ENCODE measurements around the gene IRAK3. TPM values are rescaled to one million over a fixed set of nuclear protein-coding genes. Genes with fewer than 3 reads are reported as not detected.

The IRAK3 gene
- total RNA-seq, 1 experiment from 2014 or later = 2.4 TPM

DNA sequence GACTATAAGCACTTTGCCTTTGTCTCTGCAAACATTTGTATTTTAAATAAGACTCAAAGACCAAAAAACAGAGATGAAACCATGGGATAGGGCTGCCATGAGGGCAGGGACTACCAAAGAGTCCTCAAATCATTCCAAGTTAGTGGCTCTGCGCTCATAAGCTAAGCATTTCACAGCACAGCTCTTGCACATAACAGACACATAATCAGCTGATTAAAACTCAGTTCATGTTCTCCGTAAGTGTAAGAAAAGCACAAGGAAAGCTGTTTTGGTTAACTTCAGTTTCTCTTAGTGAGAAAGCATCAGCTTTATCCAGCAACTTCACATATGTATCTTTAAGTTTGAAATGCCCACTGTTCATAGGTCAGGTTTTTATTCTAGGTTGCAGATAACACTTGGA lies 54.9 kb downstream of the IRAK3 start:
- H3K27me3 ChIP-seq (ENCODE audit: control insufficient read depth, insufficient read depth, low read length) = no peaks in the 10 kb centered on the region
- no TSS peak for BruUV-seq (replicated peaks)
- ChIA-PET POLR2A (no interaction called here), CTCF (interaction anchor here (0.6 kb wide), 1 partner anchor 14 kb away, joined by 3 read pairs; no protein-coding TSS in a partner anchor)
- TF ChIP-seq POLR2AphosphoS5 (IDR thresholded peaks at IDR 0.05; ENCODE audit: low read depth, low read length) = no peak
- TF ChIP-seq, protein P1, sequence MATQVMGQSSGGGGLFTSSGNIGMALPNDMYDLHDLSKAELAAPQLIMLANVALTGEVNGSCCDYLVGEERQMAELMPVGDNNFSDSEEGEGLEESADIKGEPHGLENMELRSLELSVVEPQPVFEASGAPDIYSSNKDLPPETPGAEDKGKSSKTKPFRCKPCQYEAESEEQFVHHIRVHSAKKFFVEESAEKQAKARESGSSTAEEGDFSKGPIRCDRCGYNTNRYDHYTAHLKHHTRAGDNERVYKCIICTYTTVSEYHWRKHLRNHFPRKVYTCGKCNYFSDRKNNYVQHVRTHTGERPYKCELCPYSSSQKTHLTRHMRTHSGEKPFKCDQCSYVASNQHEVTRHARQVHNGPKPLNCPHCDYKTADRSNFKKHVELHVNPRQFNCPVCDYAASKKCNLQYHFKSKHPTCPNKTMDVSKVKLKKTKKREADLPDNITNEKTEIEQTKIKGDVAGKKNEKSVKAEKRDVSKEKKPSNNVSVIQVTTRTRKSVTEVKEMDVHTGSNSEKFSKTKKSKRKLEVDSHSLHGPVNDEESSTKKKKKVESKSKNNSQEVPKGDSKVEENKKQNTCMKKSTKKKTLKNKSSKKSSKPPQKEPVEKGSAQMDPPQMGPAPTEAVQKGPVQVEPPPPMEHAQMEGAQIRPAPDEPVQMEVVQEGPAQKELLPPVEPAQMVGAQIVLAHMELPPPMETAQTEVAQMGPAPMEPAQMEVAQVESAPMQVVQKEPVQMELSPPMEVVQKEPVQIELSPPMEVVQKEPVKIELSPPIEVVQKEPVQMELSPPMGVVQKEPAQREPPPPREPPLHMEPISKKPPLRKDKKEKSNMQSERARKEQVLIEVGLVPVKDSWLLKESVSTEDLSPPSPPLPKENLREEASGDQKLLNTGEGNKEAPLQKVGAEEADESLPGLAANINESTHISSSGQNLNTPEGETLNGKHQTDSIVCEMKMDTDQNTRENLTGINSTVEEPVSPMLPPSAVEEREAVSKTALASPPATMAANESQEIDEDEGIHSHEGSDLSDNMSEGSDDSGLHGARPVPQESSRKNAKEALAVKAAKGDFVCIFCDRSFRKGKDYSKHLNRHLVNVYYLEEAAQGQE (IDR thresholded peaks at IDR 0.05; ENCODE audit: insufficient read depth in 1 of 2, low read depth in 2 of 2, low read length in 1 of 2) = no peak
- no peak for TF ChIP-seq TCF7L2 (IDR thresholded peaks at IDR 0.05; ENCODE audit: low read depth, low read length)
- no peaks in the 10 kb centered on the region for H3K4me1 ChIP-seq (ENCODE audit: control insufficient read depth, insufficient read depth, low read length)
- intact Hi-C loops (cut with micrococcal nuclease; ENCODE audit: unreplicated experiment) = no loop called here
- no peak overlapping the region for H3K4me3 ChIP-seq (ENCODE audit: low read depth in 2 of 2, low read length in 2 of 2)
- in situ Hi-C loops (cut with HindIII; ENCODE audit: low pct_unique_long_range_greater_than_20kb, low sequenced_read_pairs) = no loop called here
- no peaks in the 10 kb centered on the region for H3K36me3 ChIP-seq (ENCODE audit: control insufficient read depth, insufficient read depth, low read length)
- ATAC-seq = no peak
- H3K9me3 ChIP-seq (ENCODE audit: control insufficient read depth, insufficient read depth, low read depth, low read length) = no peaks in the 10 kb centered on the region
- no peak overlapping the region for H3K27ac ChIP-seq (ENCODE audit: low read length)
- DNase-seq (ENCODE audit: low read depth, low spot score) = no peak

DNA sequence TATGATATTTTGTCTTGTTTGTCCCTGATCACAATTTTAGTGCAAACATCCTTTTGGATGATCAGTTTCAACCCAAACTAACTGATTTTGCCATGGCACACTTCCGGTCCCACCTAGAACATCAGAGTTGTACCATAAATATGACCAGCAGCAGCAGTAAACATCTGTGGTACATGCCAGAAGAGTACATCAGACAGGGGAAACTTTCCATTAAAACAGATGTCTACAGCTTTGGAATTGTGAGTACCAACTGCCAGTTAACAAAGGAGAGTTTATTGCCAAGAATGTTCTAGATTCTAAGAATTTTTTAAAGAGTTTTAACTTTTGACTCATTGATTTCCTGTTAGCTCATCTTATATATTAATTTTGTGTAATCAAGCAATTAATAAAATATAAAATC lies 55.4 kb downstream of the IRAK3 start:
- intact Hi-C loops (cut with micrococcal nuclease; ENCODE audit: unreplicated experiment) = no loop called here
- CTCF ChIA-PET = interaction anchor here (0.6 kb wide), 1 partner anchor 15 kb away, joined by 3 read pairs; no protein-coding TSS in a partner anchor
- ATAC-seq = no peak
- Histone ChIP-seq H3K27ac (ENCODE audit: low read length) (no peak overlapping the region), H3K27me3 (ENCODE audit: control insufficient read depth, insufficient read depth, low read length) (no peaks in the 10 kb centered on the region), H3K4me1 (ENCODE audit: control insufficient read depth, insufficient read depth, low read length) (no peaks in the 10 kb centered on the region), H3K36me3 (ENCODE audit: control insufficient read depth, insufficient read depth, low read length) (no peaks in the 10 kb centered on the region), H3K9me3 (ENCODE audit: control insufficient read depth, insufficient read depth, low read depth, low read length) (no peaks in the 10 kb centered on the region), H3K4me3 (ENCODE audit: low read depth in 2 of 2, low read length in 2 of 2) (no peak overlapping the region)
- DNase-seq (ENCODE audit: low read depth, low spot score) = no peak
- no TSS peak for BruUV-seq (replicated peaks)
- TF ChIP-seq, protein P2, sequence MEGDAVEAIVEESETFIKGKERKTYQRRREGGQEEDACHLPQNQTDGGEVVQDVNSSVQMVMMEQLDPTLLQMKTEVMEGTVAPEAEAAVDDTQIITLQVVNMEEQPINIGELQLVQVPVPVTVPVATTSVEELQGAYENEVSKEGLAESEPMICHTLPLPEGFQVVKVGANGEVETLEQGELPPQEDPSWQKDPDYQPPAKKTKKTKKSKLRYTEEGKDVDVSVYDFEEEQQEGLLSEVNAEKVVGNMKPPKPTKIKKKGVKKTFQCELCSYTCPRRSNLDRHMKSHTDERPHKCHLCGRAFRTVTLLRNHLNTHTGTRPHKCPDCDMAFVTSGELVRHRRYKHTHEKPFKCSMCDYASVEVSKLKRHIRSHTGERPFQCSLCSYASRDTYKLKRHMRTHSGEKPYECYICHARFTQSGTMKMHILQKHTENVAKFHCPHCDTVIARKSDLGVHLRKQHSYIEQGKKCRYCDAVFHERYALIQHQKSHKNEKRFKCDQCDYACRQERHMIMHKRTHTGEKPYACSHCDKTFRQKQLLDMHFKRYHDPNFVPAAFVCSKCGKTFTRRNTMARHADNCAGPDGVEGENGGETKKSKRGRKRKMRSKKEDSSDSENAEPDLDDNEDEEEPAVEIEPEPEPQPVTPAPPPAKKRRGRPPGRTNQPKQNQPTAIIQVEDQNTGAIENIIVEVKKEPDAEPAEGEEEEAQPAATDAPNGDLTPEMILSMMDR (IDR thresholded peaks at IDR 0.05) = no peak
- TF ChIP-seq POLR2AphosphoS5 (IDR thresholded peaks at IDR 0.05; ENCODE audit: low read depth, low read length) (no peak), SIN3A (IDR thresholded peaks at IDR 0.05; ENCODE audit: borderline replicate concordance, insufficient read depth, low read depth, low read length) (no peak), TCF7L2 (IDR thresholded peaks at IDR 0.05; ENCODE audit: low read depth, low read length) (no peak)
- TF ChIP-seq, protein P1 (IDR thresholded peaks at IDR 0.05; ENCODE audit: insufficient read depth in 1 of 2, low read depth in 2 of 2, low read length in 1 of 2) = no peak
- in situ Hi-C loops (cut with HindIII; ENCODE audit: low pct_unique_long_range_greater_than_20kb, low sequenced_read_pairs) = no loop called here
- POLR2A ChIA-PET = no interaction called here
